H1 (cell line): Measurements from ENCODE around the gene SERTAD2. TPM values are rescaled to one million over a fixed set of nuclear protein-coding genes. Genes with fewer than 3 reads are reported as not detected.

ENCODE experiments used
- CTCF ChIA-PET: fragments of 300-600 bp; sonication (Branson Sonifier 250); formaldehyde crosslinking; loops from one replicate; lab custom pipeline; 2021; ENCODE audit not compliant: partially characterized antibody; lab: Charles Lee
- POLR2A ChIA-PET: fragments of 300-600 bp; sonication (Branson Sonifier 250); formaldehyde crosslinking; loops from one replicate; lab custom pipeline; 2021; ENCODE audit warnings: inconsistent platforms; ENCODE audit not compliant: partially characterized antibody; lab: Charles Lee
- DNase-seq, 2 experiments: peaks; one replicate each; pipeline versions ENCODE4 v3.0.0 to v3.0.0-alpha.2; 2010 to 2022; ENCODE audit warnings: low spot score in 2 of 2, low read depth in 1 of 2, mixed read lengths in 1 of 2
- FAIRE-seq: peaks from 2 replicates; lab custom pipeline; 2011; peaks lifted over from hg19 to GRCh38; lab: Jason Lieb, UNC
- H2AFZ ChIP-seq: 2 replicates; pipeline ENCODE4 v1.8.1; 2012; ENCODE audit warnings: low read length, inconsistent platforms
- H2AK5ac ChIP-seq: 2 replicates; pipeline ENCODE4 v1.6.1; 2013; ENCODE audit warnings: low read depth, low read length
- H2BK120ac ChIP-seq: replicated peaks from 2 replicates; pipeline ENCODE3; 2013; ENCODE audit warnings: low read depth, low read length, inconsistent platforms
- H2BK12ac ChIP-seq: 2 replicates; pipeline ENCODE4 v1.6.1; 2013; ENCODE audit warnings: low read depth, low read length
- H2BK15ac ChIP-seq: 2 replicates; pipeline ENCODE4 v1.6.1; 2013; ENCODE audit warnings: low read length
- H2BK20ac ChIP-seq: 2 replicates; pipeline ENCODE4 v1.6.1; 2013; ENCODE audit warnings: low read length
- H2BK5ac ChIP-seq: 2 replicates; pipeline ENCODE4 v1.6.1; 2013; ENCODE audit warnings: low read depth, low read length
- H3K14ac ChIP-seq: 2 replicates; pipeline ENCODE4 v1.6.1; 2013; ENCODE audit warnings: inconsistent platforms; ENCODE audit not compliant: insufficient read length
- H3K18ac ChIP-seq: 2 replicates; pipeline ENCODE4 v1.6.1; 2013; ENCODE audit warnings: low read length; ENCODE audit errors: extremely low read depth
- H3K23ac ChIP-seq: 2 replicates; pipeline ENCODE4 v1.6.1; 2013; ENCODE audit warnings: inconsistent platforms; ENCODE audit not compliant: insufficient read length
- H3K23me2 ChIP-seq: 2 replicates; pipeline ENCODE4 v1.6.1; 2013; ENCODE audit warnings: low read depth, low read length
- H3K27ac ChIP-seq: 2 replicates; pipeline ENCODE4 v1.6.1; 2011; ENCODE audit warnings: low read depth, low read length, inconsistent platforms
- H3K27me3 ChIP-seq, 4 experiments: replicated peaks in 1 of 4; 1 replicate in 1 of 4; 2 replicates in 3 of 4; pipeline versions ENCODE4 v1.6.1 to v1.8.1; 2011 to 2013; ENCODE audit warnings: low read length in 3 of 4, mild to moderate bottlenecking in 3 of 4, inconsistent platforms in 2 of 4, mixed read lengths in 2 of 4, moderate library complexity in 1 of 4; ENCODE audit not compliant: control insufficient read depth in 3 of 4, insufficient read depth in 3 of 4; ENCODE audit errors: extremely low read depth in 1 of 4
- H3K36me3 ChIP-seq, 4 experiments: 2 replicates each; pipeline versions ENCODE4 v1.6.1 to v1.8.1; 2011 to 2013; ENCODE audit warnings: mild to moderate bottlenecking in 4 of 4, low read length in 3 of 4, moderate library complexity in 2 of 4, control low read depth in 1 of 4, inconsistent platforms in 1 of 4; ENCODE audit not compliant: insufficient read depth in 4 of 4, control insufficient read depth in 2 of 4
- H3K4ac ChIP-seq: replicated peaks from 2 replicates; pipeline ENCODE3; 2013; ENCODE audit warnings: low read length, low read depth, mixed read lengths, inconsistent platforms; ENCODE audit not compliant: insufficient read length
- H3K4me1 ChIP-seq, 4 experiments: replicated peaks in 1 of 4; 1 replicate in 1 of 4; 2 replicates in 3 of 4; pipeline versions ENCODE4 v1.6.1 to v1.8.1; 2011 to 2013; ENCODE audit warnings: low read length in 3 of 4, inconsistent platforms in 2 of 4, mixed read lengths in 1 of 4; ENCODE audit not compliant: insufficient read depth in 4 of 4, control insufficient read depth in 3 of 4
- H3K4me2 ChIP-seq, 2 experiments: 2 replicates each; pipeline versions ENCODE4 v1.6.1 to v1.8.1; 2011 to 2013; ENCODE audit warnings: low read depth in 2 of 2, low read length in 2 of 2, control low read depth in 1 of 2, inconsistent platforms in 1 of 2, mild to moderate bottlenecking in 1 of 2; ENCODE audit not compliant: insufficient read depth in 1 of 2
- H3K4me3 ChIP-seq, 4 experiments: fragments of 200-600, 300-600 bp in 1 of 4; sonication (generic), shearing (Covaris generic), sonication (Bioruptor Twin) in 1 of 4; 2 replicates each; pipeline versions ENCODE4 v1.5.1 to v1.8.1; 2011 to 2016; ENCODE audit warnings: low read length in 4 of 4, low read depth in 3 of 4, control low read depth in 2 of 4, inconsistent platforms in 2 of 4, mild to moderate bottlenecking in 2 of 4, mixed read lengths in 1 of 4, moderate library complexity in 1 of 4; ENCODE audit not compliant: insufficient read depth in 2 of 4; ENCODE audit errors: extremely low read depth in 1 of 4
- H3K56ac ChIP-seq: replicated peaks from 2 replicates; pipeline ENCODE3; 2013; ENCODE audit warnings: low read depth, mild to moderate bottlenecking, mixed read lengths, low read length, inconsistent platforms; ENCODE audit not compliant: insufficient read length
- H3K79me1 ChIP-seq: 2 replicates; pipeline ENCODE4 v1.6.1; 2013; ENCODE audit warnings: low read depth, low read length, control low read depth
- H3K79me2 ChIP-seq, 2 experiments: 2 replicates each; pipeline versions ENCODE4 v1.6.1 to v1.8.1; 2012 to 2013; ENCODE audit warnings: low read length in 2 of 2, mild to moderate bottlenecking in 2 of 2, inconsistent platforms in 1 of 2; ENCODE audit not compliant: insufficient read depth in 2 of 2, control insufficient read depth in 1 of 2
- H3K9ac ChIP-seq, 4 experiments: replicated peaks in 1 of 4; 1 replicate in 1 of 4; 2 replicates in 3 of 4; pipeline versions ENCODE4 v1.6.1 to v1.8.1; 2011 to 2013; ENCODE audit warnings: low read depth in 3 of 4, low read length in 3 of 4, control low read depth in 2 of 4, mild to moderate bottlenecking in 2 of 4, moderate library complexity in 2 of 4, inconsistent platforms in 1 of 4; ENCODE audit errors: extremely low read depth in 1 of 4
- H3K9me3 ChIP-seq, 2 experiments: 2 replicates each; pipeline versions ENCODE4 v1.6.1 to v1.8.1; 2012 to 2013; ENCODE audit warnings: mild to moderate bottlenecking in 2 of 2, moderate library complexity in 2 of 2, control low read depth in 1 of 2, inconsistent platforms in 1 of 2, low read depth in 1 of 2, low read length in 1 of 2, mixed read lengths in 1 of 2; ENCODE audit not compliant: insufficient read depth in 2 of 2
- H4K20me1 ChIP-seq, 2 experiments: replicated peaks in 1 of 2; 2 replicates each; pipeline versions ENCODE3 to v1.8.1; 2011 to 2013; ENCODE audit warnings: inconsistent platforms in 2 of 2, low read length in 2 of 2, mild to moderate bottlenecking in 1 of 2; ENCODE audit not compliant: insufficient read depth in 2 of 2, control insufficient read depth in 1 of 2
- H4K5ac ChIP-seq: 2 replicates; pipeline ENCODE4 v1.6.1; 2013; ENCODE audit warnings: low read length, low read depth, mixed read lengths, inconsistent platforms; ENCODE audit not compliant: insufficient read length
- H4K8ac ChIP-seq: 2 replicates; pipeline ENCODE4 v1.8.0; 2013; ENCODE audit warnings: mild to moderate bottlenecking, moderate library complexity, low read length, inconsistent platforms; ENCODE audit not compliant: insufficient read depth; ENCODE audit errors: extremely low read depth
- H4K91ac ChIP-seq: replicated peaks from 2 replicates; pipeline ENCODE3; 2013; ENCODE audit warnings: low read length, mixed read lengths, inconsistent platforms; ENCODE audit not compliant: insufficient read length
- ASH2L ChIP-seq: fragments of 200-600, 300-600 bp; sonication (generic); IDR thresholded peaks from one replicate; pipeline ENCODE4 v1.7.1; 2017; ENCODE audit warnings: low read length
- FOSL1 ChIP-seq: IDR thresholded peaks from 2 replicates; pipeline ENCODE4 v1.6.1; 2011; ENCODE audit warnings: mild to moderate bottlenecking, low read depth, low read length, moderate library complexity; ENCODE audit not compliant: insufficient read depth
- HDAC2 ChIP-seq, 2 experiments: fragments of 300-600 bp in 1 of 2; sonication (generic) in 1 of 2; IDR thresholded peaks; 2 replicates each; pipeline ENCODE4 v1.6.1; 2011 to 2012; ENCODE audit warnings: low read depth in 2 of 2, low read length in 2 of 2, mild to moderate bottlenecking in 2 of 2, moderate library complexity in 2 of 2, borderline replicate concordance in 1 of 2, inconsistent platforms in 1 of 2
- HDAC6 ChIP-seq: IDR thresholded peaks from one replicate; pipeline ENCODE4 v1.7.1; 2012; ENCODE audit warnings: low read depth, mild to moderate bottlenecking, inconsistent platforms, low read length, moderate library complexity
- NANOG ChIP-seq: IDR thresholded peaks from 2 replicates; pipeline ENCODE4 v1.6.1; 2011; ENCODE audit warnings: low read length, low read depth, mild to moderate bottlenecking, inconsistent platforms; ENCODE audit not compliant: insufficient read depth, poor library complexity, severe bottlenecking
- SAP30 ChIP-seq: fragments of 300-600 bp; sonication (generic); IDR thresholded peaks from 2 replicates; pipeline ENCODE4 v1.7.1; 2012; ENCODE audit warnings: low read length, moderate library complexity, mild to moderate bottlenecking, inconsistent platforms; ENCODE audit not compliant: insufficient read depth, insufficient replicate concordance
- SP1 ChIP-seq: IDR thresholded peaks from 2 replicates; pipeline ENCODE4 v1.6.1; 2011; ENCODE audit warnings: low read depth, low read length
- WGBS, 2 experiments: shearing (Covaris generic) in 1 of 2; methylation state at CpG; one replicate each; pipeline versions ENCODE4 v1.1.6 to v1.1.7; 2013 to 2015; ENCODE audit warnings: low lambda C conversion rate in 2 of 2, mixed read lengths in 2 of 2, inconsistent platforms in 1 of 2, low coverage in 1 of 2, missing lambda C conversion rate in 1 of 2; ENCODE audit not compliant: insufficient replicate concordance in 2 of 2, insufficient coverage in 1 of 2, insufficient read length in 1 of 2; ENCODE audit errors: extremely low coverage in 1 of 2, missing lambda C conversion rate in 1 of 2; 5-methylcytosine and 5-hydroxymethylcytosine counted together
- polyA plus RNA-seq, 7 experiments: library from polyadenylated mRNA; depleted of rRNA in 3 of 7; stranded (reverse) in 5 of 7; unstranded in 2 of 7; fragments of >200 nt in 5 of 7; fragments of 200-250 nt in 2 of 7; gene quantifications; 1 replicate in 5 of 7; 2 replicates in 1 of 7; 4 replicates in 1 of 7; pipeline versions ENCODE4 v1.2.1 to v1.2.3, GENCODE V29; 2011 to 2013; ENCODE audit warnings: missing spikeins in 2 of 7, mixed read lengths in 2 of 7
- total RNA-seq: library from RNA; stranded (reverse); fragmentation: NEBNext Ultra II Directional; extraction: Animal tissue kit (Norgen Biotek cat#: 25700); gene quantifications from 2 replicates; pipeline ENCODE4 v1.2.1, GENCODE V29; 2021
- TF ChIP-seq, protein P1 (sequence below): IDR thresholded peaks from 2 replicates; pipeline ENCODE4 v1.6.1; 2012; ENCODE audit warnings: low read length, inconsistent platforms
- TF ChIP-seq, protein P2 (sequence below): IDR thresholded peaks from 2 replicates; pipeline ENCODE4 v1.6.1; 2012; ENCODE audit warnings: inconsistent platforms

SERTAD2 gene
- total and polyA plus RNA-seq, 2 of the 8 experiments (the other 6 are each of a cell fraction or from before 2014, with no cell fraction given), result 2.9 to 4.5 TPM

DNA sequence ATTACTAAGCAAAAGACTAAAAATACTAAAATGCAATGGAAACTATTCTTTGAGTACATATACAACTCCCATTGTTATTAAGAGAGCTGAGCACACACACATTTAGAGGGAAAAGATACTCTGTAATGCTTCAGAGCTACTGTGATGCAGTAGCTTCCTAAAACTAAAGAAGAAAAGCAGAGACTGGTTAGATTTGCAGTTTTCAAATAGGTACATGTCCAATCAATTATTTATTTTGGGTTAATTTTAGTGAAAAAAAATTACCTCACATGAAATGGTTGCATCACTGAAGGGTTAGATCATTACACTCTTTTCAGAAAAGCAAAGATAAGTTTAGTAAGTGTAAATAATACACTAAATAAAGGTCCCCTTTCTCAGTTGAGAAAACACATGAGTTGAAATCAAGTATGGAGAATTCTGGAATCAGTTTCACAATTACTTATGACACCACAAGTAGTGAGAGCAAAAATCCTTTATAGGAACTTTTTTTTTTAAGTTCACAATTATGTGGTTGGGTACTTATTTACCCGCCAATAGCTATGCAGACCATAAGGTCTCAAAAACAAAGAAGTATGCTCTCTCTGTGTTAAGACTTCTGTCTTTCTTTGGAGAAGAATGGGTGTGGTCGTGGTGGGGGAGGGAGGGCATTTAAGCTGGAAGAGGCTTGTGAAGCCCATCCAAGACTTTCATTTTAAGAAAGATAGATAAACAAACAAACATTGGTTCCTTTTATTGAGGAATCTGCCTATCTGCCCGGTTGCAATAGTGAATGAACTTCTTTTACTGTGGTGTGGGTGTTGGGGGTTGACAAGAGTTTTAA, 25.3 kb upstream of the SERTAD2 start:
- WGBS, 2 experiments, result 56% methylated on average over 3 of the region's 3 CpGs; no CpG with 5 or more reads in 1 of the 2 experiments
- H4K20me1 ChIP-seq, result no peaks in the 10 kb centered on the region
- ChIA-PET CTCF (interaction anchor here (1.1 to 1.3 kb wide), 2 partner anchors 9 to 180 kb away, joined by 4 read pairs; no protein-coding TSS in a partner anchor), POLR2A (interaction anchor here (0.7 kb wide), 1 partner anchor 193 kb away, joined by 3 read pairs; no protein-coding TSS in a partner anchor)
- no peaks in the 10 kb centered on the region for H3K27me3 ChIP-seq
- H4K5ac ChIP-seq, result no peak overlapping the region
- H2AK5ac ChIP-seq, result no peak overlapping the region
- no peak overlapping the region for H3K56ac ChIP-seq
- H4K8ac ChIP-seq, result no peak overlapping the region
- H3K36me3 ChIP-seq, result no peaks in the 10 kb centered on the region
- peaks cover 0 to 3% (median 0%) of the 10 kb centered on the region in 4 experiments; a peak in 1 of 7 replicates for H3K4me1 ChIP-seq
- no peaks in the 10 kb centered on the region for H3K79me2 ChIP-seq
- H3K14ac ChIP-seq, result no peak overlapping the region
- no peak overlapping the region for H3K23ac ChIP-seq
- no peak overlapping the region for H2BK12ac ChIP-seq
- no peak for FAIRE-seq
- H3K79me1 ChIP-seq, result no peaks in the 10 kb centered on the region
- H2BK5ac ChIP-seq, result no peak overlapping the region
- no peak overlapping the region for H2BK120ac ChIP-seq
- H2AFZ ChIP-seq, result no peak overlapping the region
- no peak for DNase-seq
- H4K91ac ChIP-seq, result no peak overlapping the region
- no peaks in the 10 kb centered on the region for H3K9me3 ChIP-seq
- H3K23me2 ChIP-seq, result no peaks in the 10 kb centered on the region
- no peak overlapping the region for H3K18ac ChIP-seq
- no peak overlapping the region for H2BK20ac ChIP-seq
- no peak overlapping the region for H3K9ac ChIP-seq
- H3K27ac ChIP-seq, result no peak overlapping the region
- no peak overlapping the region for H3K4ac ChIP-seq
- H3K4me2 ChIP-seq, result no peak overlapping the region
- no peak overlapping the region for H2BK15ac ChIP-seq
- H3K4me3 ChIP-seq, result no peak overlapping the region
- TF ChIP-seq NANOG (no peak), SP1 (no peak), HDAC6 (no peak), ASH2L (no peak), FOSL1 (no peak), SAP30 (no peak), HDAC2 (IDR thresholded peaks at IDR 0.05; ENCODE audit: borderline replicate concordance in 1 of 2, low read depth in 2 of 2, low read length in 2 of 2) (no peak)
- TF ChIP-seq, protein P1, sequence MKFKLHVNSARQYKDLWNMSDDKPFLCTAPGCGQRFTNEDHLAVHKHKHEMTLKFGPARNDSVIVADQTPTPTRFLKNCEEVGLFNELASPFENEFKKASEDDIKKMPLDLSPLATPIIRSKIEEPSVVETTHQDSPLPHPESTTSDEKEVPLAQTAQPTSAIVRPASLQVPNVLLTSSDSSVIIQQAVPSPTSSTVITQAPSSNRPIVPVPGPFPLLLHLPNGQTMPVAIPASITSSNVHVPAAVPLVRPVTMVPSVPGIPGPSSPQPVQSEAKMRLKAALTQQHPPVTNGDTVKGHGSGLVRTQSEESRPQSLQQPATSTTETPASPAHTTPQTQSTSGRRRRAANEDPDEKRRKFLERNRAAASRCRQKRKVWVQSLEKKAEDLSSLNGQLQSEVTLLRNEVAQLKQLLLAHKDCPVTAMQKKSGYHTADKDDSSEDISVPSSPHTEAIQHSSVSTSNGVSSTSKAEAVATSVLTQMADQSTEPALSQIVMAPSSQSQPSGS, result no peak
- TF ChIP-seq, protein P2, sequence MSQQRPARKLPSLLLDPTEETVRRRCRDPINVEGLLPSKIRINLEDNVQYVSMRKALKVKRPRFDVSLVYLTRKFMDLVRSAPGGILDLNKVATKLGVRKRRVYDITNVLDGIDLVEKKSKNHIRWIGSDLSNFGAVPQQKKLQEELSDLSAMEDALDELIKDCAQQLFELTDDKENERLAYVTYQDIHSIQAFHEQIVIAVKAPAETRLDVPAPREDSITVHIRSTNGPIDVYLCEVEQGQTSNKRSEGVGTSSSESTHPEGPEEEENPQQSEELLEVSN, result no peak
